GM12801 (cell line): ENCODE data around the gene S100A3.

Experiments
- CTCF ChIP-seq: IDR thresholded peaks from one replicate; pipeline ENCODE4 v1.5.1; 2011; ENCODE audit warnings: control low read depth; ENCODE audit not compliant: insufficient read length; ENCODE audit errors: extremely low read depth

The S100A3 gene

GRCh38 chr1:153548722-153549688, at the start of gene S100A3:
Gene S100A3, minus strand, starts transcription at chr1:153549258. Its CDS starts 773 bp downstream, at chr1:153548485.
- no peak for TF ChIP-seq CTCF

GRCh38 chr1:153598309-153599172, 49.5 kb upstream of the S100A3 start:
- no peak for TF ChIP-seq CTCF

- TF ChIP-seq CTCF = no peak
These were observed 48.1 kb upstream of the S100A3 start for GRCh38 chr1:153597206-153597605.

- no peak for TF ChIP-seq CTCF
These were observed 43.7 kb upstream of the S100A3 start for GRCh38 chr1:153592748-153593147.

GRCh38 chr1:153588482-153588881, 39.4 kb upstream of the S100A3 start:
- TF ChIP-seq CTCF = no peak

GRCh38 chr1:153587314-153587713, 38.3 kb upstream of the S100A3 start:
- TF ChIP-seq CTCF = no peak

- TF ChIP-seq CTCF = no peak
These were observed 37.3 kb upstream of the S100A3 start for GRCh38 chr1:153586347-153586746.
